ENCODE data around the gene DPEP1. TPM values are rescaled to one million over a fixed set of nuclear protein-coding genes. Genes with fewer than 3 reads are reported as not detected.
"Not testable (repeated sequence)": the region's sequence is repeated elsewhere in the genome, so short reads cannot be mapped to it uniquely, and the experiment has no call there.

Gene DPEP1
- total and polyA plus RNA-seq, 4 donors: 0.99 to 9.8 (median 5.1) TPM

DNA sequence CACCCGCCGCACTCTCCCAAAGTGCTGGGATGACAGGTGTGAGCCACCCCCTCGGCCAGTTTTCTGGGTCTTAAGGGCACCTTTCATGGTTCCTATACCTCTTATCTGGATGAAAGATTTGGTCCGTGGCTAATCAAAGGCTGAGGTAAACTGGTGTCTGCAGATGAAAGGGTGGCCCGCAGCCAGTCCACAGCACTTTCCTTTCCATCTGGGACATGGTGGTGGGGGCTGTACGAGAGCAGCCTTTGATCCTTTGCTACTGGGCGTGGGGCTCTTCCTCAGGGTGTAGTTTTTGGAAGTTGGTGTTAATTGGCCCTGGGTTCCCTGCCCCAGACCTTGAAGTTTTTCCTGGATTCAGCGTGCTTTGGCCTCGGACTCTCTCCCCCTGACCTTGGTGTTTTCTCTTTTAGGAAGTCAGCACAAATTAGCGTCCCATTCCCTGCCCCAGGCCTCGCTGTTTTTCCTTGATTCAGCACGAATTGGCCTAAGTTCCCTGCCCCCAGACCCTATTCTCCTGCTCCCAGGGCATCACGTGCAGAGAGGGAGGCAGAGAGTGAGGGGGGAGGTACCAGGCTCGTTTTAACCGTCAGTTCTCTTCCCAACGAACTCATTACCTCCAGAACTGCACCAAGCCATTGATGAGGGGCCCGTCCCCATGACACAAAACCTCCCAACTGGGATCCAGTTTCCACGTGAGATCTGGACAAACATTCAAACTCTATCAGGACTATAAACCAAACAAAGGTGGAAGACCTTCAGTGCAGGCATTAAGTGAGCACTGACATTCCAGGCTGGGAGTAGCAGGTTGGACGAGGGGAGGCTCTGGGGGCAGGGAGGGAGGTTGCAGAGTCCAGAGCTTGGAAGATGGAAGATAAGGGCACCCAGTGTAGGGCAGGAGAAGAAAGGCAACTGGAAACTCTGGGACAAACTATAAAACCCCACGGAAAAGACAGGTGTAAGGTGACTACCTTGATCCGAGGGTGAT is 11.6 kb downstream of the DPEP1 start:
- H3K27me3 ChIP-seq (ENCODE audit: control insufficient read depth, insufficient read depth, low read length): no peaks in the 10 kb centered on the region
- WGBS (ENCODE audit: insufficient coverage): 78% methylated on average over 11 of the region's 21 CpGs
- no peaks in the 10 kb centered on the region for H3K9me3 ChIP-seq (ENCODE audit: control insufficient read depth, insufficient read depth, low read length)
- H3K27ac ChIP-seq (ENCODE audit: low read depth, low read length): no peak overlapping the region
- no peaks in the 10 kb centered on the region for H3K36me3 ChIP-seq (ENCODE audit: control insufficient read depth, insufficient read depth, low read length)
- H3K4me1 ChIP-seq (ENCODE audit: control insufficient read depth, insufficient read depth, low read length): peaks cover 18% of the 10 kb centered on the region
- DNase-seq (ENCODE audit: low read depth in 4 of 6, low spot score in 6 of 6): no peak
- no peak overlapping the region for H3K4me3 ChIP-seq (ENCODE audit: low read depth, low read length)

DNA sequence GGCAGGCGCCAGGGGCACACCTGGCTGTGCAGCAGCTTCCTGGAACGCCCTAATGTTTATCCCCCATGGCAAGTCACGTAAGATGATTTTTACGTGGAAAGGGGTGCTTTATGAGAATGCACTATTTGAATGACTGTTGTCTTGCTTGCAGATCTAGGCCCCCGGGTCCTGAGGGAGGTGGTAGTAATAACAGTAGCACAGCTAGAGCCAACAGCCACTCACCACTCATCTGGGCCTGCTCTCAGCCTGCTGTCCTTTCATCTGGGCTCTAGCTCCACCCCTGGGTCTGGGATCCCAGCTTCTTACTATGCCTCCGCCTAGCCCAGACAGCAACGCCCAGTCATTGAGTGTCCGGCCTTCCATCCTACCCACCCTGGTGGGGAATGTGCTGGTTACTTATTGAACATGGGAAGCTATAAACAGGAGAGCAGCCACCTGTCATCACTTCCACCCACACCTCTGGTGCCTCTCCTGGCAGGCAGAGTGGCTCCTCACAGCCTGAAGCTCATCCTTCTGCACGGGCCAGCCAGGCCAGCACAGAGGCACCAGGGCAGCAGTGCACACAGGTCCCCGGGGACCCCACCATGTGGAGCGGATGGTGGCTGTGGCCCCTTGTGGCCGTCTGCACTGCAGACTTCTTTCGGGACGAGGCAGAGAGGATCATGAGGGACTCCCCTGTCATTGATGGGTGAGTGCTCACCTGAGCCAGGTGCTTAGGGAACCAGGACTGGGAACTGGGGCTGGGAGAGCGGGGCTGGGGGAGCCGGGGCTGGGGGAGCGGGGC is 16.6 kb downstream of the DPEP1 start:
- DNase-seq (ENCODE audit: low read depth in 4 of 6, low spot score in 6 of 6): no peak
- Histone ChIP-seq H3K36me3 (ENCODE audit: control insufficient read depth, insufficient read depth, low read length) (peaks cover 2% of the 10 kb centered on the region), H3K9me3 (ENCODE audit: control insufficient read depth, insufficient read depth, low read length) (no peaks in the 10 kb centered on the region), H3K27ac (ENCODE audit: low read depth, low read length) (no peak overlapping the region), H3K4me3 (ENCODE audit: low read depth, low read length) (no peak overlapping the region), H3K4me1 (ENCODE audit: control insufficient read depth, insufficient read depth, low read length) (no peaks in the 10 kb centered on the region), H3K27me3 (ENCODE audit: control insufficient read depth, insufficient read depth, low read length) (peaks cover 3% of the 10 kb centered on the region)
- WGBS (ENCODE audit: insufficient coverage): 95% methylated on average over 8 of the region's 17 CpGs

- WGBS (ENCODE audit: insufficient coverage): 84% methylated on average over 19 of the region's 19 CpGs
- peaks cover 8% of the 10 kb centered on the region for H3K27me3 ChIP-seq (ENCODE audit: control insufficient read depth, insufficient read depth, low read length)
Measured at GRCh38 chr16:89633064-89633631, 19.7 kb downstream of the DPEP1 start.

GRCh38 chr16:89634463-89635385 is 21.3 kb downstream of the DPEP1 start:
- H3K4me3 ChIP-seq (ENCODE audit: low read depth, low read length); H3K36me3 ChIP-seq (ENCODE audit: control insufficient read depth, insufficient read depth, low read length): not testable (repeated sequence)
- WGBS (ENCODE audit: insufficient coverage): 86% methylated on average over 1 of the region's 2 CpGs

More at GRCh38 chr16:89633064-89633631, 19.7 kb downstream of the DPEP1 start:
- H3K9me3 ChIP-seq (ENCODE audit: control insufficient read depth, insufficient read depth, low read length): no peaks in the 10 kb centered on the region
- no peak overlapping the region for H3K27ac ChIP-seq (ENCODE audit: low read depth, low read length)
- no peaks in the 10 kb centered on the region for H3K4me1 ChIP-seq (ENCODE audit: control insufficient read depth, insufficient read depth, low read length)
- DNase-seq (ENCODE audit: low read depth in 4 of 6, low spot score in 6 of 6): no peak
- H3K4me3 ChIP-seq (ENCODE audit: low read depth, low read length): no peak overlapping the region
- peaks cover 2% of the 10 kb centered on the region for H3K36me3 ChIP-seq (ENCODE audit: control insufficient read depth, insufficient read depth, low read length)

GRCh38 chr16:89636663-89637062 is 23.2 kb downstream of the DPEP1 start:
- H3K27ac ChIP-seq (ENCODE audit: low read depth, low read length): no peak overlapping the region

More at GRCh38 chr16:89634463-89635385, 21.3 kb downstream of the DPEP1 start:
- H3K27me3 ChIP-seq (ENCODE audit: control insufficient read depth, insufficient read depth, low read length); DNase-seq (ENCODE audit: low read depth in 4 of 6, low spot score in 6 of 6); H3K4me1 ChIP-seq (ENCODE audit: control insufficient read depth, insufficient read depth, low read length); H3K9me3 ChIP-seq (ENCODE audit: control insufficient read depth, insufficient read depth, low read length); H3K27ac ChIP-seq (ENCODE audit: low read depth, low read length): not testable (repeated sequence)

GRCh38 chr16:89637379-89637778 is 23.9 kb downstream of the DPEP1 start:
- no peak overlapping the region for H3K4me3 ChIP-seq (ENCODE audit: low read depth, low read length)
- peaks cover 2% of the 10 kb centered on the region for H3K36me3 ChIP-seq (ENCODE audit: control insufficient read depth, insufficient read depth, low read length)
- H3K4me1 ChIP-seq (ENCODE audit: control insufficient read depth, insufficient read depth, low read length): peaks cover 22% of the 10 kb centered on the region
- H3K9me3 ChIP-seq (ENCODE audit: control insufficient read depth, insufficient read depth, low read length): no peaks in the 10 kb centered on the region
- no peak overlapping the region for H3K27ac ChIP-seq (ENCODE audit: low read depth, low read length)
- 86% methylated on average over 10 of the region's 10 CpGs for WGBS (ENCODE audit: insufficient coverage)
- peaks cover 8% of the 10 kb centered on the region for H3K27me3 ChIP-seq (ENCODE audit: control insufficient read depth, insufficient read depth, low read length)
- DNase-seq (ENCODE audit: low read depth in 4 of 6, low spot score in 6 of 6): no peak

More at GRCh38 chr16:89636663-89637062, 23.2 kb downstream of the DPEP1 start:
- Histone ChIP-seq H3K4me3 (ENCODE audit: low read depth, low read length) (no peak overlapping the region), H3K36me3 (ENCODE audit: control insufficient read depth, insufficient read depth, low read length) (peaks cover 2% of the 10 kb centered on the region), H3K9me3 (ENCODE audit: control insufficient read depth, insufficient read depth, low read length) (no peaks in the 10 kb centered on the region), H3K4me1 (ENCODE audit: control insufficient read depth, insufficient read depth, low read length) (peaks cover 18% of the 10 kb centered on the region), H3K27me3 (ENCODE audit: control insufficient read depth, insufficient read depth, low read length) (peaks cover 8% of the 10 kb centered on the region)
- no peak for DNase-seq (ENCODE audit: low read depth in 4 of 6, low spot score in 6 of 6)
- 86% methylated on average over 8 of the region's 12 CpGs for WGBS (ENCODE audit: insufficient coverage)

DNA sequence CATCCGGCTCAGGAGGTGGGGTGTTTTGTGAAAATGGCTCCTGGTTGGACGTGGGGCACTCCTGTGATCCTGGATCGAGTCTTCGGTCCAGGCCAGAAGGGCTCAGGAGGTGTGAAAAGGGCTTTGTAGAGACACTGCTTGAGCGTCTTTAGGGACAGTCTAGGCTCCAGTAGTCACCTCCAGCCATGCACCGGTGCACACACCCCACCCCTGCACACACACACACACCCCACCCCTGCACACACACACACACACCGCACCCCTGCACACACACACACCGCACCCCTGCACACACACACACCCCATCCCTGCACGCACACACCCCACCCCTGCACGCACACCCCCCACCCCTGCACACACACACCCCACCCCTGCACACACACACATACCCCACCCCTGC is 25.0 kb downstream of the DPEP1 start:
- Histone ChIP-seq H3K27me3 (ENCODE audit: control insufficient read depth, insufficient read depth, low read length) (peaks cover 8% of the 10 kb centered on the region), H3K9me3 (ENCODE audit: control insufficient read depth, insufficient read depth, low read length) (no peaks in the 10 kb centered on the region), H3K36me3 (ENCODE audit: control insufficient read depth, insufficient read depth, low read length) (no peaks in the 10 kb centered on the region), H3K4me1 (ENCODE audit: control insufficient read depth, insufficient read depth, low read length) (peaks cover 22% of the 10 kb centered on the region), H3K4me3 (ENCODE audit: low read depth, low read length) (no peak overlapping the region), H3K27ac (ENCODE audit: low read depth, low read length) (no peak overlapping the region)
- 83% methylated on average over 1 of the region's 10 CpGs for WGBS (ENCODE audit: insufficient coverage)
- DNase-seq (ENCODE audit: low read depth in 4 of 6, low spot score in 6 of 6): no peak

DNA sequence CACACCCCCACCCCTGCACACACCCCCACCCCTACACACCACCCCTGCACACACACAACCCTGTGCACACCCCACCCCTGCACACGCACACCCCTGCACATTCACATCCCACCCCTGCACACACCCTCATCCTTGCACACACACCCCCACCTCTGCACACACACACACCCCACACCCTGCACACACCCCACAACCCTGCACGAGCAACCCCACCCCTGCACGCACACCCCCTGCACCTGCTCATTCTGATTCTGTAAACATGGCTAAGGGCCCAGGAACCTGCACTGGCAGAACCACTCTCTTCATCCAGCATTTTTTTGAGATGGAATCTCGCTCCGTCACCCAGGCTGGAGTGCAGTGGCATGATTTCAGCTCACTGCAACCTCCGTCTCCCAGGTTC is 25.9 kb downstream of the DPEP1 start:
- no peak for DNase-seq (ENCODE audit: low read depth in 4 of 6, low spot score in 6 of 6)
- 89% methylated on average over 5 of the region's 6 CpGs for WGBS (ENCODE audit: insufficient coverage)

More for the DNA sequence above, 25.9 kb downstream of the DPEP1 start:
- Histone ChIP-seq H3K27me3 (ENCODE audit: control insufficient read depth, insufficient read depth, low read length) (peaks cover 5% of the 10 kb centered on the region), H3K4me3 (ENCODE audit: low read depth, low read length) (no peak overlapping the region), H3K27ac (ENCODE audit: low read depth, low read length) (no peak overlapping the region), H3K4me1 (ENCODE audit: control insufficient read depth, insufficient read depth, low read length) (peaks cover 22% of the 10 kb centered on the region), H3K36me3 (ENCODE audit: control insufficient read depth, insufficient read depth, low read length) (peaks cover 8% of the 10 kb centered on the region), H3K9me3 (ENCODE audit: control insufficient read depth, insufficient read depth, low read length) (no peaks in the 10 kb centered on the region)

All from spinal cord (tissue), 10 donors.